SU-DHL-6 (cell line): Measurements from ENCODE around the gene MYPOP.

ENCODE experiments used
- EZH2phosphoT487 ChIP-seq: fragments of 200-600 bp; sonication (generic), shearing (Covaris generic); conservative IDR thresholded peaks from 2 replicates; pipeline ENCODE4 v1.6.1; 2018; ENCODE audit warnings: mild to moderate bottlenecking, antibody characterized with exemption, low read length, moderate library complexity, mixed read lengths
- TF ChIP-seq, protein P1 (sequence below): fragments of 200-600 bp; sonication (generic); IDR thresholded peaks from one replicate; pipeline ENCODE4 v1.5.1; 2017; ENCODE audit warnings: antibody characterized with exemption, mild to moderate bottlenecking, low read length, moderate library complexity; ENCODE audit not compliant: insufficient read depth, poor library complexity, severe bottlenecking

DNA sequence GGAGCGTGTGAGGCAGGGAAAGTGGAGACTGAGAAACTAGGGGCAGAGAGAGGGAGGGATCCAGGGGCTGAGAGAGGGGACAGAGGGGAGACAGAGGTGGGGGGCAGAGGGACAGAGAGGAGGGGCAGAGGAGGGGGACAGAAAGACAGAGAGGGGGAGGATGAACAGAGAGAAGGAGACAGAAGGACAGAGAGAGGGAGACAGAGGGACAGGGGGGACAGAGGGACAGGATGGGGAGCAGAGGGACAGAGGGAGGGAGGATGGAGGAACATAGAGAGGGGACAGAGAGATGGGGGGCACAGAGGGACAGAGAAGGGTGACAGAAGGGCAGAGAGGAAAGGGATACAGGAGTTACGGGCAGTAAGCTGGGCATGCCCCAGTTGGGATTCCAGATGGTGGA lies 26.8 kb upstream of the MYPOP start:
- TF ChIP-seq, protein P1, sequence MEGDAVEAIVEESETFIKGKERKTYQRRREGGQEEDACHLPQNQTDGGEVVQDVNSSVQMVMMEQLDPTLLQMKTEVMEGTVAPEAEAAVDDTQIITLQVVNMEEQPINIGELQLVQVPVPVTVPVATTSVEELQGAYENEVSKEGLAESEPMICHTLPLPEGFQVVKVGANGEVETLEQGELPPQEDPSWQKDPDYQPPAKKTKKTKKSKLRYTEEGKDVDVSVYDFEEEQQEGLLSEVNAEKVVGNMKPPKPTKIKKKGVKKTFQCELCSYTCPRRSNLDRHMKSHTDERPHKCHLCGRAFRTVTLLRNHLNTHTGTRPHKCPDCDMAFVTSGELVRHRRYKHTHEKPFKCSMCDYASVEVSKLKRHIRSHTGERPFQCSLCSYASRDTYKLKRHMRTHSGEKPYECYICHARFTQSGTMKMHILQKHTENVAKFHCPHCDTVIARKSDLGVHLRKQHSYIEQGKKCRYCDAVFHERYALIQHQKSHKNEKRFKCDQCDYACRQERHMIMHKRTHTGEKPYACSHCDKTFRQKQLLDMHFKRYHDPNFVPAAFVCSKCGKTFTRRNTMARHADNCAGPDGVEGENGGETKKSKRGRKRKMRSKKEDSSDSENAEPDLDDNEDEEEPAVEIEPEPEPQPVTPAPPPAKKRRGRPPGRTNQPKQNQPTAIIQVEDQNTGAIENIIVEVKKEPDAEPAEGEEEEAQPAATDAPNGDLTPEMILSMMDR, result no peak
- no peak for TF ChIP-seq EZH2phosphoT487
